CD14-positive monocyte (primary cell): ENCODE results near the gene MOAP1. TPM values are rescaled to one million over a fixed set of nuclear protein-coding genes. Genes with fewer than 3 reads are reported as not detected.
A peak's percentile ranks its signal among the peaks of the same experiment; 100 is the strongest.

Experiments
- DNase-seq, 3 donors: peaks; one replicate each; pipeline ENCODE4 v3.0.0-alpha.2; 2011 to 2022
- H2AFZ ChIP-seq: 2 replicates; pipeline ENCODE4 v1.6.0; 2012; ENCODE audit warnings: mild to moderate bottlenecking, low read depth, low read length, inconsistent platforms; ENCODE audit not compliant: insufficient read depth, poor library complexity, severe bottlenecking
- H3K27ac ChIP-seq, 2 donors: 1 replicate in 1 of 2; 2 replicates in 1 of 2; pipeline ENCODE4 v1.5.1; 2012 to 2013; ENCODE audit warnings: low read length in 2 of 2, control low read depth in 1 of 2, inconsistent platforms in 1 of 2, low read depth in 1 of 2, mild to moderate bottlenecking in 1 of 2
- H3K27me3 ChIP-seq, 2 donors: one replicate each; pipeline versions ENCODE4 v1.6.0 to v1.6.1; 2011 to 2013; ENCODE audit warnings: low read length in 2 of 2; ENCODE audit not compliant: control insufficient read depth in 2 of 2, insufficient read depth in 2 of 2
- H3K36me3 ChIP-seq, 2 donors: replicated peaks in 1 of 2; 1 replicate in 1 of 2; 2 replicates in 1 of 2; pipeline versions ENCODE4 v1.5.1 to v1.6.1; 2012 to 2013; ENCODE audit warnings: low read length in 2 of 2, control low read depth in 1 of 2, inconsistent platforms in 1 of 2, mild to moderate bottlenecking in 1 of 2; ENCODE audit not compliant: insufficient read depth in 2 of 2, control insufficient read depth in 1 of 2
- H3K4me1 ChIP-seq, 2 donors: 1 replicate in 1 of 2; 2 replicates in 1 of 2; pipeline versions ENCODE4 v1.5.1 to v1.6.1; 2012 to 2013; ENCODE audit warnings: low read length in 2 of 2, control low read depth in 1 of 2, inconsistent platforms in 1 of 2, mild to moderate bottlenecking in 1 of 2, moderate library complexity in 1 of 2; ENCODE audit not compliant: insufficient read depth in 2 of 2, control insufficient read depth in 1 of 2
- H3K4me2 ChIP-seq: replicated peaks from 2 replicates; pipeline ENCODE3; 2012; ENCODE audit warnings: low read length, moderate library complexity, mild to moderate bottlenecking; ENCODE audit not compliant: poor library complexity, severe bottlenecking; ENCODE audit errors: extremely low read depth
- H3K4me3 ChIP-seq, 3 experiments: fragments of 200-600 bp in 1 of 3; sonication (generic) in 1 of 3; replicated peaks in 1 of 3; 1 replicate in 2 of 3; 2 replicates in 1 of 3; pipeline ENCODE4 v1.5.1; 2011 to 2013; ENCODE audit warnings: low read length in 3 of 3, mild to moderate bottlenecking in 3 of 3, control low read depth in 2 of 3, low read depth in 2 of 3, inconsistent platforms in 1 of 3, moderate library complexity in 1 of 3
- H3K79me2 ChIP-seq: 2 replicates; pipeline ENCODE4 v1.6.0; 2012; ENCODE audit warnings: mild to moderate bottlenecking, control low read depth, inconsistent platforms, low read length, moderate library complexity; ENCODE audit not compliant: insufficient read depth
- H3K9ac ChIP-seq: 2 replicates; pipeline ENCODE4 v1.6.0; 2017; ENCODE audit warnings: low read length, mild to moderate bottlenecking; ENCODE audit not compliant: insufficient read depth, poor library complexity, severe bottlenecking
- H3K9me3 ChIP-seq, 2 donors: replicated peaks in 1 of 2; 1 replicate in 1 of 2; 2 replicates in 1 of 2; pipeline versions ENCODE4 v1.5.1 to v1.6.1; 2012 to 2013; ENCODE audit warnings: low read length in 2 of 2, control low read depth in 1 of 2; ENCODE audit not compliant: control insufficient read depth in 1 of 2, insufficient read depth in 1 of 2
- H4K20me1 ChIP-seq: 2 replicates; pipeline ENCODE4 v1.6.0; 2012; ENCODE audit warnings: mild to moderate bottlenecking, low read length, control low read depth, moderate library complexity; ENCODE audit not compliant: insufficient read depth
- H3K27ac Mint-ChIP-seq, 7 donors: one replicate each; pipeline ENCODE4 v1.8.0; 2020; ENCODE audit warnings: mild to moderate bottlenecking in 7 of 7, mixed read lengths in 7 of 7, moderate library complexity in 6 of 7, inconsistent platforms in 2 of 7
- H3K27me3 Mint-ChIP-seq, 3 donors: one replicate each; pipeline ENCODE4 v1.8.0; 2021 to 2022; ENCODE audit warnings: low read depth in 3 of 3, mild to moderate bottlenecking in 3 of 3, mixed read lengths in 3 of 3, moderate library complexity in 3 of 3, inconsistent platforms in 1 of 3
- H3K36me3 Mint-ChIP-seq, 2 donors: one replicate each; pipeline ENCODE4 v1.8.0; 2020; ENCODE audit warnings: mixed read lengths in 2 of 2, inconsistent platforms in 1 of 2, mild to moderate bottlenecking in 1 of 2
- H3K4me1 Mint-ChIP-seq: one replicate; pipeline ENCODE4 v1.8.0; 2020; ENCODE audit warnings: mild to moderate bottlenecking, mixed read lengths
- H3K4me3 Mint-ChIP-seq, 2 donors: one replicate each; pipeline ENCODE4 v1.8.0; 2020; ENCODE audit warnings: mild to moderate bottlenecking in 2 of 2, mixed read lengths in 2 of 2, moderate library complexity in 1 of 2
- H3K9me3 Mint-ChIP-seq, 7 donors: one replicate each; pipeline ENCODE4 v1.8.0; 2020 to 2022; ENCODE audit warnings: mixed read lengths in 7 of 7, mild to moderate bottlenecking in 6 of 7, moderate library complexity in 6 of 7, inconsistent platforms in 2 of 7
- WGBS: methylation state at CpG from one replicate; pipeline ENCODE4 v1.1.5; 2013; ENCODE audit warnings: missing lambda C conversion rate; ENCODE audit not compliant: insufficient coverage; 5-methylcytosine and 5-hydroxymethylcytosine counted together
- intact Hi-C, 2 donors: fragments of 100-400 bp; cut with micrococcal nuclease; formaldehyde crosslinking; loops; one replicate each; pipeline versions ENCODE4 v1.15.0 to v1.15.1; 2023
- polyA plus RNA-seq, 3 donors: library from polyadenylated mRNA; depleted of rRNA in 1 of 3; unstranded in 2 of 3; stranded (reverse) in 1 of 3; fragments of 300-500 nt in 2 of 3; fragments of >200 nt in 1 of 3; fragmentation: Illumina TruSeq in 2 of 3; gene quantifications; 1 replicate in 2 of 3; 2 replicates in 1 of 3; pipeline ENCODE4 v1.2.3, GENCODE V29; 2012 to 2021
- TF ChIP-seq, protein P1 (sequence below): fragments of 200-600 bp; IDR thresholded peaks from one replicate; pipeline ENCODE4 v1.8.0; 2022; ENCODE audit warnings: antibody characterized with exemption, mild to moderate bottlenecking

Gene MOAP1
- polyA plus RNA-seq, 3 donors, result 22.5 to 53.9 (median 22.6) TPM

DNA sequence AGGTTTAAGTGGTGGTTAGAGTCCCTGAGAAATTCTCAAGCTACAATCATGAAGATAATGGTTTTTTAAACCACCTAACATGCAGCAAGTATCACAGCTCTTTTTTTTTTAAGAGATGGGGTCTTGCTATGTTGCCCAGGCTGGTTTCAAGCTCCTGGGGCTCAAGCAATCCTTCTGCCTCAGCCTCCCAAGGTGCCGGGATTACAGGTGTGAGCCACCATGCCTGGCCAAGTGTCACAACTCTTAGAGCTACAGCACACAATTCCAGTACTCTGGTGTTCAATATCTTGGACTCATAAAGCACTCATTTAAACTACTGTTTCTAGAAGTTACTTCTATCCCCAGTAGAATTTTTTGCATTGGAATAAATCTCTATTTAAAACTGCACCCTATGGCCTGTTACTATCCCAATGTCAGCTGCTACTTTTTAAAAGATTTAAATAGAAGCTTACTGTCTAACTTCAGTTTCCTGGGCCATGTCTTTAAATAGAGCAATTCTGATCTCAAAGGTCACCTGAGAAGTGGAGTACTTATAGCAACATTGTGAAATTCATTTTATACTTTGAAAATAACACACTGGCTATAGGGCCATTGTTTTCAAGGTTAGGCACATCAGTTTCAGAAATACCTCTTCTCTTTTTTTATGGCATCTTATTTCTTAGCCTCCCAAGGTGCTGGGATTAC, 10.8 kb upstream of the MOAP1 start:
- intact Hi-C loops, result no loop called here
- Histone ChIP-seq H3K27me3 (no peaks in the 10 kb centered on the region), H2AFZ (no peak overlapping the region), H4K20me1 (no peaks in the 10 kb centered on the region), H3K9me3 (no peaks in the 10 kb centered on the region), H3K27ac (no peak overlapping the region), H3K4me3 (no peak overlapping the region), H3K4me1 (no peaks in the 10 kb centered on the region), H3K36me3 (peaks cover 9 to 25% of the 10 kb centered on the region in 2 donors), H3K9ac (no peak overlapping the region), H3K4me2 (no peak overlapping the region), H3K79me2 (no peaks in the 10 kb centered on the region)
- H3K27ac Mint-ChIP-seq, result no peak overlapping the region
- 100% methylated on average over 1 of the region's 1 CpG for WGBS
- H3K36me3 Mint-ChIP-seq, result peaks cover 15 to 26% of the 10 kb centered on the region in 2 donors
- H3K4me3 Mint-ChIP-seq, result no peak overlapping the region
- TF ChIP-seq, protein P1, sequence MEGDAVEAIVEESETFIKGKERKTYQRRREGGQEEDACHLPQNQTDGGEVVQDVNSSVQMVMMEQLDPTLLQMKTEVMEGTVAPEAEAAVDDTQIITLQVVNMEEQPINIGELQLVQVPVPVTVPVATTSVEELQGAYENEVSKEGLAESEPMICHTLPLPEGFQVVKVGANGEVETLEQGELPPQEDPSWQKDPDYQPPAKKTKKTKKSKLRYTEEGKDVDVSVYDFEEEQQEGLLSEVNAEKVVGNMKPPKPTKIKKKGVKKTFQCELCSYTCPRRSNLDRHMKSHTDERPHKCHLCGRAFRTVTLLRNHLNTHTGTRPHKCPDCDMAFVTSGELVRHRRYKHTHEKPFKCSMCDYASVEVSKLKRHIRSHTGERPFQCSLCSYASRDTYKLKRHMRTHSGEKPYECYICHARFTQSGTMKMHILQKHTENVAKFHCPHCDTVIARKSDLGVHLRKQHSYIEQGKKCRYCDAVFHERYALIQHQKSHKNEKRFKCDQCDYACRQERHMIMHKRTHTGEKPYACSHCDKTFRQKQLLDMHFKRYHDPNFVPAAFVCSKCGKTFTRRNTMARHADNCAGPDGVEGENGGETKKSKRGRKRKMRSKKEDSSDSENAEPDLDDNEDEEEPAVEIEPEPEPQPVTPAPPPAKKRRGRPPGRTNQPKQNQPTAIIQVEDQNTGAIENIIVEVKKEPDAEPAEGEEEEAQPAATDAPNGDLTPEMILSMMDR, result no peak
- H3K4me1 Mint-ChIP-seq, result no peaks in the 10 kb centered on the region
- no peaks in the 10 kb centered on the region for H3K27me3 Mint-ChIP-seq
- no peaks in the 10 kb centered on the region for H3K9me3 Mint-ChIP-seq
- no peak for DNase-seq

DNA sequence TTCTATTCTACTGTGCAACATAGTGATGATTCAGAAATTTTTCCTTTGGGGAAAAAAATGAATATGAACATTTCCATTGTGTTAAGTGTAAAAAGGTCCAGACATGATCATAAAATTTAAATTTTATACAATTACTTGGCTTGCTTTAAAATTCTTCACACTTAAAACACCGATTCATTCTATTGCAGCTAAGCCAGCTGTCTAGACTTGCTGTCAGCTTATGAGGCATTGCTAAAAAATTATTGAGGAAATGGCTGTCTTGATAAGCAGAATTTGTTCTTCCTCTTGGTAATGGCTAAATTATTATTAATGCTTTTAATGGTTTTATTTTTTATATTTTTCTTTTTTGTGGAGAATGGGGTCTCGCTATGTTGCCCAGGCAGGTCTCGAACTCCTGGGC, 2.3 kb upstream of the MOAP1 start:
- DNase-seq, result peak in 2 of 3 donors; percentile 18 to 52
- Histone ChIP-seq H3K9me3 (no peaks in the 10 kb centered on the region), H3K36me3 (peaks cover 17 to 40% of the 10 kb centered on the region in 2 donors), H3K4me3 (no peak overlapping the region), H3K27ac (peak overlapping the region in 1 of 2 donors; percentile 72), H2AFZ (no peak overlapping the region), H3K79me2 (peaks cover 28% of the 10 kb centered on the region), H3K4me2 (no peak overlapping the region), H3K4me1 (peaks cover 26 to 30% of the 10 kb centered on the region in 2 donors), H3K27me3 (no peaks in the 10 kb centered on the region), H4K20me1 (peaks cover 15% of the 10 kb centered on the region), H3K9ac (no peak overlapping the region)
- H3K27me3 Mint-ChIP-seq, result no peaks in the 10 kb centered on the region
- H3K4me1 Mint-ChIP-seq, result peaks cover 31% of the 10 kb centered on the region
- no CpG with 5 or more reads among the region's 3 CpGs for WGBS
- H3K36me3 Mint-ChIP-seq, result peaks cover 23 to 40% of the 10 kb centered on the region in 2 donors
- no peaks in the 10 kb centered on the region for H3K9me3 Mint-ChIP-seq
- no peak overlapping the region for H3K4me3 Mint-ChIP-seq
- peak overlapping the region in 5 of 7 donors; percentile 63 to 96 (median 90) for H3K27ac Mint-ChIP-seq
- TF ChIP-seq, protein P1, result no peak
- intact Hi-C loops, result loop anchor here in 1 of 2 donors (10.0 kb wide), 1 partner anchor 72 kb away; the partner anchor contains the start of gene ITPK1
